Measurements from ENCODE around the gene PRTN3.
"Not testable (repeated sequence)": the region's sequence is repeated elsewhere in the genome, so short reads cannot be mapped to it uniquely, and the experiment has no call there.

The PRTN3 gene

DNA sequence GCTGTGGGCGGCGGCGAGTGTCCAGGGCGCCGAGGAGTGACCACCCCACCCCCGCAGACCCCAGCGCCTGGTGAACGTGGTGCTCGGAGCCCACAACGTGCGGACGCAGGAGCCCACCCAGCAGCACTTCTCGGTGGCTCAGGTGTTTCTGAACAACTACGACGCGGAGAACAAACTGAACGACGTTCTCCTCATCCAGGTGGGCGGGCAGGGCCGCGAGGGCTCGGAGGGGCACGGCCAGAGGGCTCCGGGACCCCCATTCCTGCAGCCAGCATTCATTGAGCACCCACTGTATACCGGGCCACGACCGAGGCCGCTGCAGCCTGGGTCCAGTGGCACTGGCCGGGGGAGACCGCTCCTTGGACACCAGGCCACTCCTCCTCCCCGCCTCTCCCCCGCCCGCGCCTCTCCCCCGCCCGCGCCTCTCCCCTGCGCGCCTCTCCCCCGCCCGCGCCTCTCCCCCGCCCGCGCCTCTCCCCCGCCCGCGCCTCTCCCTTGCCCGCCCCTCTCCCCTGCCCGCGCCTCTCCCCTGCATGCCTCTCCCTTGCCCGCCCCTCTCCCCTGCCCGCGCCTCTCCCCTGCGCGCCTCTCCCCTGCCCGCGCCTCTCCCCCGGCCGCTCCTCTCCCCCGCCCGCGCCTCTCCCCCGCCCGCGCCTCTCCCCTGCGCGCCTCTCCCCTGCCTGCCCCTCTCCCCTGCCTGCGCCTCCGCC lies 3.2 kb downstream of the PRTN3 start:
- Histone ChIP-seq H3K36me3 (ENCODE audit: control insufficient read depth in 4 of 4, insufficient read depth in 4 of 4, low read length in 3 of 4) (no peaks in the 10 kb centered on the region), H3K4me3 (ENCODE audit: control insufficient read depth in 1 of 7, extremely low read depth in 1 of 7, insufficient read depth in 4 of 7, low read depth in 2 of 7, low read length in 6 of 7) (no peak overlapping the region), H3K4me1 (ENCODE audit: control extremely low read depth in 1 of 4, control insufficient read depth in 4 of 4, insufficient read depth in 4 of 4, low read length in 3 of 4) (peaks cover 0 to 12% (median 8%) of the 10 kb centered on the region in 4 experiments), H3K27ac (ENCODE audit: insufficient read depth in 1 of 2, low read depth in 1 of 2, low read length in 2 of 2, poor library complexity in 1 of 2, severe bottlenecking in 2 of 2) (no peak overlapping the region), H3K9me3 (ENCODE audit: control extremely low read depth in 1 of 5, control insufficient read depth in 4 of 5, insufficient read depth in 2 of 5, low read depth in 1 of 5, low read length in 4 of 5) (no peaks in the 10 kb centered on the region), H3K27me3 (replicated peaks in 2 of 5; ENCODE audit: control insufficient read depth in 4 of 5, insufficient read depth in 5 of 5, low read length in 4 of 5) (peaks cover 3 to 67% (median 9%) of the 10 kb centered on the region in 5 experiments)
- WGBS (ENCODE audit: insufficient coverage): 11% methylated on average over 29 of the region's 70 CpGs
- no peak for DNase-seq
- ChIA-PET CTCF (interaction anchor here (1.2 kb wide), 1 partner anchor 73 kb away, joined by 3 read pairs; no protein-coding TSS in a partner anchor), POLR2A (no interaction called here)

DNA sequence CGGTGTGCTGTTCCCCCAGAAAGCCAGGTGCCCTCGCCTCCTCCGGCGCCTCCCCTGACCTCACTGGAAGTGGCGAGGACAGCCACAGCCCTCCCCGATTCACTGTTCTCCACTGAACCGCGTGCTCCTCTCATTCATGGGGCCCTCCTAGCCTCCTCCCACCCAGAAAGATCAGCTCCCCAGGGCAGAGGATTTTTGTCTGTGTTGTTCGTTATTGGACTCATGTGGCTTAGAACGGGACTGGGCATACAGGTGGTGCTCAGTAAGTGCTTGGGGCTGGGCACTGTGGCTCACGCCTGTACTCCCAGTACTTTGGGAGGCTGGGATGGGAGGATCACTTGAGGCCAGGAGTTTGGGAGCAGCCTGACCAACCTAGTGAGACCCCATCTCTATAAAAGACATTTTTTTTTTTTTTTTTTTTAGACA lies 3.8 kb downstream of the PRTN3 start:
- Histone ChIP-seq H3K9me3 (ENCODE audit: control extremely low read depth in 1 of 5, control insufficient read depth in 4 of 5, insufficient read depth in 2 of 5, low read depth in 1 of 5, low read length in 4 of 5) (no peaks in the 10 kb centered on the region), H3K4me3 (ENCODE audit: control insufficient read depth in 1 of 7, extremely low read depth in 1 of 7, insufficient read depth in 4 of 7, low read depth in 2 of 7, low read length in 6 of 7) (no peak overlapping the region), H3K27me3 (replicated peaks in 2 of 5; ENCODE audit: control insufficient read depth in 4 of 5, insufficient read depth in 5 of 5, low read length in 4 of 5) (peaks cover 3 to 70% (median 9%) of the 10 kb centered on the region in 5 experiments), H3K36me3 (ENCODE audit: control insufficient read depth in 4 of 4, insufficient read depth in 4 of 4, low read length in 3 of 4) (no peaks in the 10 kb centered on the region), H3K27ac (ENCODE audit: insufficient read depth in 1 of 2, low read depth in 1 of 2, low read length in 2 of 2, poor library complexity in 1 of 2, severe bottlenecking in 2 of 2) (no peak overlapping the region), H3K4me1 (ENCODE audit: control extremely low read depth in 1 of 4, control insufficient read depth in 4 of 4, insufficient read depth in 4 of 4, low read length in 3 of 4) (peaks cover 0 to 12% (median 8%) of the 10 kb centered on the region in 4 experiments)
- POLR2A ChIA-PET: no interaction called here
- DNase-seq: peak in 2 of 3 donors; percentile 40 to 64
- CTCF ChIA-PET: no interaction called here
- 60% methylated on average over 1 of the region's 11 CpGs for WGBS (ENCODE audit: insufficient coverage)

DNA sequence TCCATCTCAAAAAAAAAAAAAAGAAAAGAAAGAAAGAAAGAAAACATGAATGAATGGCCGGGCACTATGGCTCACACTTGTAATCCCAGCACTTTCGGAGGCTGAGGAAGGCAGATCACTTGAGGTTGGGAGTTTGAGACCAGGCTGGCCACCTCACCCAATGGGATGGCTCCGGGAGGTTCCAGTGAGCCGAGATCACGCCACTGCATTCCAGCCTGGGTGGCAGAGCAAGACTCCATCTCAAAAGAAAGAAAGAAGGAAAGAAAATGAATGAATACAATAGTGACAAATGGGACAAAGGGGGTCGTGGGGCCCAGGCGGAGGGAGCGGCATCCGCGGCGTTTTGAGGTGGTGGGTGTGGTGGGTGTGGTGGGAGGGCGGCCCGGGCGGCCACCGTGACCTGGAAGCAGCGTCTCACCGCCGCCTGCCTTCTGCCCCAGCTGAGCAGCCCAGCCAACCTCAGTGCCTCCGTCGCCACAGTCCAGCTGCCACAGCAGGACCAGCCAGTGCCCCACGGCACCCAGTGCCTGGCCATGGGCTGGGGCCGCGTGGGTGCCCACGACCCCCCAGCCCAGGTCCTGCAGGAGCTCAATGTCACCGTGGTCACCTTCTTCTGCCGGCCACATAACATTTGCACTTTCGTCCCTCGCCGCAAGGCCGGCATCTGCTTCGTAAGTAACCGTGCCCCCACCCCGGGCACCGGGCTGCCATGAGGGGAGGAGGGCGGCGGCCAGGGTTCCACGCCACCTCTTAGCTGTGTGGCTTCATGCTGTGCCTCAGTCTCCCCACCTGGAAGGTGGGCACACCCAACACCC lies 5.1 kb downstream of the PRTN3 start:
- WGBS (ENCODE audit: insufficient coverage): 82% methylated on average over 30 of the region's 37 CpGs
- ChIA-PET POLR2A (no interaction called here), CTCF (interaction anchor here (1.2 kb wide), 1 partner anchor 88 kb away, joined by 3 read pairs; no protein-coding TSS in a partner anchor)
- H3K4me1 ChIP-seq (ENCODE audit: control extremely low read depth in 1 of 4, control insufficient read depth in 4 of 4, insufficient read depth in 4 of 4, low read length in 3 of 4): peaks cover 0 to 18% (median 9%) of the 10 kb centered on the region in 4 experiments
- H3K27me3 ChIP-seq (replicated peaks in 2 of 5; ENCODE audit: control insufficient read depth in 4 of 5, insufficient read depth in 5 of 5, low read length in 4 of 5): peaks cover 3 to 77% (median 13%) of the 10 kb centered on the region in 5 experiments
- H3K36me3 ChIP-seq (ENCODE audit: control insufficient read depth in 4 of 4, insufficient read depth in 4 of 4, low read length in 3 of 4): no peaks in the 10 kb centered on the region
- H3K4me3 ChIP-seq (ENCODE audit: control insufficient read depth in 1 of 7, extremely low read depth in 1 of 7, insufficient read depth in 4 of 7, low read depth in 2 of 7, low read length in 6 of 7): no peak overlapping the region
- no peaks in the 10 kb centered on the region for H3K9me3 ChIP-seq (ENCODE audit: control extremely low read depth in 1 of 5, control insufficient read depth in 4 of 5, insufficient read depth in 2 of 5, low read depth in 1 of 5, low read length in 4 of 5)
- no peak overlapping the region for H3K27ac ChIP-seq (ENCODE audit: insufficient read depth in 1 of 2, low read depth in 1 of 2, low read length in 2 of 2, poor library complexity in 1 of 2, severe bottlenecking in 2 of 2)
- DNase-seq: no peak

DNA sequence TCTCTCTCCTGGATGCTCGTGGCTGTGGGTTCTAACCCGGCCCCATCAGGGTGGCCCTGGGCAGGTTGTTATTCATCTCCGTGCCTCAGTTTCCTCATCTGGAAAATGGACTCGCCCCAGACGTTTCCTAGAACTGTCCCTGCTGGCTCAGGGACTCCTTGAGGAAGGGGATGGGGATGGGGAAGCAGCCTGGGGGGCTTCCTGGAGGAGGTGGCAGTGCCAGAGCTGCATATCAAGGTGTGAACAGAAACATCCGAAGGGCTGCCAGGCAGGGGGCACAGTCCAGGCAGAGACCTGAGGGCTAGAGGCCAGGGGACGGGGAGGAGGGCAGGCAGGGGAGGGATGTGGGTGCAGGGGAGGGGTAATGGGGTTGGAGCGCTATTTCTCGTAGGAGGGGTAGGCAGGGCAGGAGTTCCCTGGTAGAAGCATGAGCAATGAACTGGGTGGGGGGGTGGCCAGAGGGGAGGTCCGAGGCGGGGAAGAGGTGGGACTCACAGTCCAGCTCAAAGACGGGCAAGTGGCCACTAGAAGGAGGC lies 7.7 kb downstream of the PRTN3 start:
- CTCF ChIA-PET: no interaction called here
- Histone ChIP-seq H3K4me1 (ENCODE audit: control extremely low read depth in 1 of 4, control insufficient read depth in 4 of 4, insufficient read depth in 4 of 4, low read length in 3 of 4) (peaks cover 0 to 14% (median 6%) of the 10 kb centered on the region in 4 experiments), H3K4me3 (ENCODE audit: control insufficient read depth in 1 of 7, extremely low read depth in 1 of 7, insufficient read depth in 4 of 7, low read depth in 2 of 7, low read length in 6 of 7) (no peak overlapping the region), H3K36me3 (ENCODE audit: control insufficient read depth in 4 of 4, insufficient read depth in 4 of 4, low read length in 3 of 4) (no peaks in the 10 kb centered on the region), H3K27ac (ENCODE audit: insufficient read depth in 1 of 2, low read depth in 1 of 2, low read length in 2 of 2, poor library complexity in 1 of 2, severe bottlenecking in 2 of 2) (no peak overlapping the region), H3K9me3 (ENCODE audit: control extremely low read depth in 1 of 5, control insufficient read depth in 4 of 5, insufficient read depth in 2 of 5, low read depth in 1 of 5, low read length in 4 of 5) (no peaks in the 10 kb centered on the region), H3K27me3 (replicated peaks in 2 of 5; ENCODE audit: control insufficient read depth in 4 of 5, insufficient read depth in 5 of 5, low read length in 4 of 5) (peaks cover 3 to 84% (median 13%) of the 10 kb centered on the region in 5 experiments)
- WGBS (ENCODE audit: insufficient coverage): 28% methylated on average over 9 of the region's 12 CpGs
- no peak for DNase-seq
- POLR2A ChIA-PET: no interaction called here

DNA sequence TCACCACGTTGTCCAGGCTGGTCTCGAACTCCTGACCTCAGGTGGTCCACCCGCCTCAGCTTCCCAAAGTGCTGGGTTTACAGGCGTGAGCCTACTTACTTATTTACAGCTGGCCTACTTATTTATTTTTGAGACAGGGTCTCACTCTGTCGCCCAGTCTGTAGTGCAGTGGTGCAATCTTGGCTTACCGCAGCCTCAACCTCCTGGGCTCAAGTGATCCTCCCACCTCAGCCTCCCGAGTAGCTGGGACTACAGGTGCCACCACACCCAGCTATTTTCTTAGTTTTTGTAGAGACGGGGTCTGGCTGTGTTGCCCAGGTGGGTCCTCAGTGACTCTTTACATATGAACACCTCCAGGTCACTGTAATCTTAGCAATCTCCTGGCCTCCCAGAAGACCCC lies 8.4 kb downstream of the PRTN3 start:
- H3K4me1 ChIP-seq (ENCODE audit: control extremely low read depth in 1 of 4, control insufficient read depth in 4 of 4, insufficient read depth in 4 of 4, low read length in 3 of 4); H3K9me3 ChIP-seq (ENCODE audit: control extremely low read depth in 1 of 5, control insufficient read depth in 4 of 5, insufficient read depth in 2 of 5, low read depth in 1 of 5, low read length in 4 of 5); H3K27ac ChIP-seq (ENCODE audit: insufficient read depth in 1 of 2, low read depth in 1 of 2, low read length in 2 of 2, poor library complexity in 1 of 2, severe bottlenecking in 2 of 2); H3K4me3 ChIP-seq (ENCODE audit: control insufficient read depth in 1 of 7, extremely low read depth in 1 of 7, insufficient read depth in 4 of 7, low read depth in 2 of 7, low read length in 6 of 7); H3K36me3 ChIP-seq (ENCODE audit: control insufficient read depth in 4 of 4, insufficient read depth in 4 of 4, low read length in 3 of 4); DNase-seq; POLR2A ChIA-PET: not testable (repeated sequence)
- WGBS (ENCODE audit: insufficient coverage): 96% methylated on average over 7 of the region's 8 CpGs
- peaks cover 3 to 81% (median 13%) of the 10 kb centered on the region in 5 experiments for H3K27me3 ChIP-seq (replicated peaks in 2 of 5; ENCODE audit: control insufficient read depth in 4 of 5, insufficient read depth in 5 of 5, low read length in 4 of 5)
- CTCF ChIA-PET: interaction anchor here (2.3 kb wide), 1 partner anchor 14 kb away, joined by 7 read pairs; no protein-coding TSS in a partner anchor

DNA sequence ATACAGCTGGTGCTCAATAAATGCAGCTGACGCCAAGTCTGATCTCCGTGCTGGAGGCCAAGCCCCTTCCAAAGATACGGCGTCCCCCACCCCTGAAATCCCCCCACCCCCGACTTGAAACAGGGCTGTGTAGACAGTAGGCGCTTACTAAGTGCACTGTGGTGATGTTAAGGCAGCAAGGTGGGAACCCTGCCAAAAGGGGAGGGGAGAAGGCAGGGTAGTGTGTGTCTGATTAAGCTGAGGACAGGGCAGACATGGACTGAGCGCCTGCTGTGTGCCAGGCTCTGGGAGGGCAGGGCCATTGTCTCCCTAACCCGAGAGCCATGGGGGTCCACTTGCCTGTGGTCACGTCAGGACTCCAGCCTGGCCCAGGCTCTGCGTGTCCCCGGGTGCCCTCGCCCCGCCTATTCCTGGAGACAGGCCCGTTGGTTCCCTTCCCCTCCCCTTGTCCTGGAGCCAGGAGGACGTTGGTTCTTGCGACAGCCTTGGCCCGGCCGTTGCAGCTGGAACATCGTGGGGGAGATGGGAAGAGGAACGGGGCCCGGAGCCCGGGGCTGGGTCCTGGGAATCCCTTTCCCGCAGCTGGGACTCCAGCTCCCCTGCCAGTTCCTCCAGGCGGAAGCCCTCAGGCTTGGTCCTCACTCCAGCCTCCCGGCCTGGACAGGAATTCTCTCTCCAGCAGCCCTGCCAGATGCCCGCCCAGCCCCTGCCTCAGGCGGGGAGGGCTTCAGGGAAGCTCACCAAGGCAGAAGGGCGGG lies 9.6 kb downstream of the PRTN3 start:
- DNase-seq: peak in 2 of 3 donors; percentile 53 to 58
- Histone ChIP-seq H3K4me1 (ENCODE audit: control extremely low read depth in 1 of 4, control insufficient read depth in 4 of 4, insufficient read depth in 4 of 4, low read length in 3 of 4) (peaks cover 0 to 6% (median 4%) of the 10 kb centered on the region in 4 experiments), H3K27ac (ENCODE audit: insufficient read depth in 1 of 2, low read depth in 1 of 2, low read length in 2 of 2, poor library complexity in 1 of 2, severe bottlenecking in 2 of 2) (no peak overlapping the region), H3K36me3 (ENCODE audit: control insufficient read depth in 4 of 4, insufficient read depth in 4 of 4, low read length in 3 of 4) (no peaks in the 10 kb centered on the region), H3K9me3 (ENCODE audit: control extremely low read depth in 1 of 5, control insufficient read depth in 4 of 5, insufficient read depth in 2 of 5, low read depth in 1 of 5, low read length in 4 of 5) (no peaks in the 10 kb centered on the region), H3K4me3 (ENCODE audit: control insufficient read depth in 1 of 7, extremely low read depth in 1 of 7, insufficient read depth in 4 of 7, low read depth in 2 of 7, low read length in 6 of 7) (no peak overlapping the region), H3K27me3 (replicated peaks in 2 of 5; ENCODE audit: control insufficient read depth in 4 of 5, insufficient read depth in 5 of 5, low read length in 4 of 5) (peaks cover 3 to 73% (median 10%) of the 10 kb centered on the region in 5 experiments)
- ChIA-PET POLR2A (interaction anchor here (0.5 kb wide), 1 partner anchor 1132 kb away, joined by 3 read pairs; no protein-coding TSS in a partner anchor), CTCF (interaction anchor here (2.3 to 3.3 kb wide), 2 partner anchors 13 to 80 kb away, joined by 7 to 9 read pairs; no protein-coding TSS in a partner anchor)
- 22% methylated on average over 25 of the region's 28 CpGs for WGBS (ENCODE audit: insufficient coverage)

Data from common myeloid progenitor, CD34-positive (primary cell).